ENCODE data around the gene LRP1. TPM values are rescaled to one million over a fixed set of nuclear protein-coding genes. Genes with fewer than 3 reads are reported as not detected.

The LRP1 gene
- total and polyA plus RNA-seq, 2 of the 13 experiments (the other 11 are each of a cell fraction or from before 2014, with no cell fraction given): 14.7 to 30.8 TPM

- no peak overlapping the region for H3K9ac ChIP-seq (ENCODE audit: insufficient read depth, low read depth, low read length)
- FAIRE-seq (no peak), ATAC-seq (no peak), DNase-seq (ENCODE audit: low spot score) (no peak)
- H3K4me3 ChIP-seq (replicated peaks in 1 of 3; ENCODE audit: insufficient read depth in 1 of 3, low read depth in 2 of 3, low read length in 3 of 3): no peak overlapping the region
- no peaks in the 10 kb centered on the region for H3K79me2 ChIP-seq (ENCODE audit: insufficient read depth, low read length)
- peaks cover 13% of the 10 kb centered on the region for H3K4me1 ChIP-seq (ENCODE audit: insufficient read depth, low read length)
- intact Hi-C loops (cut with micrococcal nuclease; ENCODE audit: unreplicated experiment): loop anchor here (5.0 kb wide), 1 partner anchor 191 kb away; no protein-coding TSS in a partner anchor
- ChIA-PET POLR2A (interaction anchor here (0.6 kb wide), 1 partner anchor 151 kb away, joined by 3 read pairs; no protein-coding TSS in a partner anchor), CTCF (ENCODE audit: low intra/inter-chr PET ratio, low total read pairs) (no interaction called here)
- TF ChIP-seq MED8 (CRISPR knock-in tag; IDR thresholded peaks at IDR 0.05; ENCODE audit: insufficient replicate concordance) (no peak), RERE (CRISPR knock-in tag; IDR thresholded peaks at IDR 0.05; ENCODE audit: low read depth) (no peak), ZNF549 (CRISPR knock-in tag; IDR thresholded peaks at IDR 0.05) (no peak), ARNTL (CRISPR knock-in tag; IDR thresholded peaks at IDR 0.05) (no peak), NFIB (CRISPR knock-in tag; IDR thresholded peaks at IDR 0.05; ENCODE audit: borderline replicate concordance) (no peak), YEATS4 (CRISPR knock-in tag; IDR thresholded peaks at IDR 0.05; ENCODE audit: borderline replicate concordance) (no peak), SAFB2 (CRISPR knock-in tag; IDR thresholded peaks at IDR 0.05; ENCODE audit: borderline replicate concordance, low read depth) (no peak), ZNF747 (CRISPR knock-in tag; IDR thresholded peaks at IDR 0.05; ENCODE audit: borderline replicate concordance) (no peak), ZNF75D (CRISPR knock-in tag; IDR thresholded peaks at IDR 0.05; ENCODE audit: borderline replicate concordance) (no peak), ZNF839 (CRISPR knock-in tag; IDR thresholded peaks at IDR 0.05; ENCODE audit: borderline replicate concordance) (no peak), ZNF264 (CRISPR knock-in tag; IDR thresholded peaks at IDR 0.05) (no peak), KDM4B (CRISPR knock-in tag; IDR thresholded peaks at IDR 0.05) (no peak), JUND (CRISPR knock-in tag; IDR thresholded peaks at IDR 0.05) (no peak)
- H4K20me1 ChIP-seq (ENCODE audit: insufficient read depth, low read length): no peaks in the 10 kb centered on the region
- BruUV-seq (replicated peaks): no TSS peak
- H3K27ac ChIP-seq (ENCODE audit: extremely low read length, insufficient read depth, low read length): no peak overlapping the region
- H2AFZ ChIP-seq (ENCODE audit: low read length): no peak overlapping the region
- H3K9me3 ChIP-seq (ENCODE audit: low read length): no peaks in the 10 kb centered on the region
- no peak overlapping the region for H3K4me2 ChIP-seq (ENCODE audit: low read depth, low read length)
- in situ Hi-C loops (cut with HindIII; ENCODE audit: extremely low pct_ligation_motif_present, low pct_unique_long_range_greater_than_20kb): loop anchor here (5.0 kb wide), 1 partner anchor 196 kb away; the partner anchor contains the start of genes GLI1 and INHBE
- H3K36me3 ChIP-seq (replicated peaks in 1 of 2; ENCODE audit: control insufficient read depth in 1 of 2, insufficient read depth in 2 of 2, low read length in 2 of 2): peaks cover 10 to 39% of the 10 kb centered on the region in 2 experiments
- no peaks in the 10 kb centered on the region for H3K27me3 ChIP-seq (ENCODE audit: control insufficient read depth in 1 of 2, insufficient read depth in 2 of 2, low read length in 2 of 2)
- 85% methylated on average over 2 of the region's 2 CpGs for WGBS (ENCODE audit: low lambda C conversion rate)
Measured at GRCh38 chr12:57261428-57261865, 133.2 kb downstream of the LRP1 start.

All from HepG2 (cell line).